Smooth muscle cell (in vitro differentiated cells): ENCODE measurements around the gene SLC35C1. TPM values are rescaled to one million over a fixed set of nuclear protein-coding genes. Genes with fewer than 3 reads are reported as not detected.
A peak's percentile ranks its signal among the peaks of the same experiment; 100 is the strongest.

ENCODE experiments used
- DNase-seq: peaks from one replicate; lab custom pipeline; 2025; ENCODE audit not compliant: unreplicated experiment; lab: John Stamatoyannopoulos, UW
- H2AFZ ChIP-seq: fragments of 200-600 bp; sonication (generic); 2 replicates; pipeline ENCODE4 v1.6.0; 2016; ENCODE audit warnings: antibody characterized with exemption, low read depth, mild to moderate bottlenecking
- H3F3A ChIP-seq: fragments of 200-600 bp; sonication (generic); 2 replicates; pipeline ENCODE4 v1.6.0; 2017; ENCODE audit warnings: antibody characterized with exemption, low read depth
- H3K27ac ChIP-seq: fragments of 200-600 bp; sonication (generic); 2 replicates; pipeline ENCODE4 v1.5.1; 2016; ENCODE audit warnings: low read depth, mild to moderate bottlenecking
- H3K27me3 ChIP-seq: fragments of 200-600 bp; sonication (generic); 2 replicates; pipeline ENCODE4 v1.6.1; 2016; ENCODE audit warnings: low read depth, mild to moderate bottlenecking
- H3K36me3 ChIP-seq: fragments of 200-600 bp; sonication (generic); 2 replicates; pipeline ENCODE4 v1.5.1; 2016; ENCODE audit warnings: low read depth
- H3K4me1 ChIP-seq: fragments of 200-600 bp; sonication (generic); 2 replicates; pipeline ENCODE4 v1.5.1; 2016; ENCODE audit warnings: low read depth
- H3K4me2 ChIP-seq: fragments of 200-600 bp; sonication (generic); 2 replicates; pipeline ENCODE4 v1.6.0; 2016; ENCODE audit warnings: mild to moderate bottlenecking
- H3K4me3 ChIP-seq: fragments of 200-600 bp; sonication (generic); 2 replicates; pipeline ENCODE4 v1.5.1; 2016; ENCODE audit warnings: mild to moderate bottlenecking
- H3K79me2 ChIP-seq: fragments of 200-600 bp; sonication (generic); 2 replicates; pipeline ENCODE4 v1.6.0; 2016; ENCODE audit warnings: low read depth, mild to moderate bottlenecking
- H3K9ac ChIP-seq: fragments of 200-600 bp; sonication (generic); 2 replicates; pipeline ENCODE4 v1.6.0; 2016; ENCODE audit warnings: low read depth
- H3K9me3 ChIP-seq: fragments of 200-600 bp; sonication (generic); replicated peaks from 2 replicates; pipeline ENCODE4 v1.5.1; 2016; ENCODE audit warnings: low read depth
- H4K20me1 ChIP-seq: fragments of 200-600 bp; sonication (generic); 2 replicates; pipeline ENCODE4 v1.6.0; 2016; ENCODE audit warnings: low read depth
- whole genome bisulfite sequencing: methylation state at CpG from one replicate; pipeline ENCODE4 v1.1.7; 2016; ENCODE audit warnings: low lambda C conversion rate; 5-methylcytosine and 5-hydroxymethylcytosine counted together
- polyA plus RNA-seq: library from polyadenylated mRNA; unstranded; fragments of >200 nt; fragmentation: Nextera tagmentation; extraction: Ambion mirVana; gene quantifications from 2 replicates; pipeline ENCODE4 v1.2.1, GENCODE V29; 2016
- total RNA-seq: library from RNA; depleted of rRNA; stranded (reverse); fragments of >200 nt; gene quantifications from 2 replicates; pipeline ENCODE4 v1.2.3, GENCODE V29; 2014
- TF ChIP-seq, protein P1 (sequence below): fragments of 200-600 bp; sonication (generic); IDR thresholded peaks from 2 replicates; pipeline ENCODE4 v1.5.1; 2017; ENCODE audit warnings: borderline replicate concordance, mild to moderate bottlenecking, antibody characterized with exemption; ENCODE audit not compliant: insufficient read depth, poor library complexity, severe bottlenecking

SLC35C1 gene
- total and polyA plus RNA-seq, 2 experiments from 2014 or later, result 8.9 to 32.7 TPM

DNA sequence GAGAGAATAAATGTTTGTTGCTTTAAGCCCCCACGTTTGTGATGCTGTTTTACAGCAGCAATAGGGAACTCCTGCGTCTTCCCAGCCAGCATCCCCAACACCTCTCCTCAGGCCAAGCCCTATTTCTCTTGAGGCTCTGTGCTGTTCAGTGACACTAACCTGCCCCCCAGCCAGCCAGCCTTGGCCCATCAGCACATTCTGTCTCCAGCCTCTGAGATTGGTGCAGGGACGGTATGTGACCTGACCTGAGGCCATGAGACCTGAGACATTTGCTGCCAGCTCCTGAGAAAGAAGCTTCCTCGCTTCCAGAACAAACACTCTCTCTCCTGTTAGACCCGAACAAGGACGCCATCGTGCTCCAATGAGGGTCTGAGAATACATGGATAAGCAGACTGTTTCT lies 38.5 kb upstream of the SLC35C1 start:
- TF ChIP-seq, protein P1, sequence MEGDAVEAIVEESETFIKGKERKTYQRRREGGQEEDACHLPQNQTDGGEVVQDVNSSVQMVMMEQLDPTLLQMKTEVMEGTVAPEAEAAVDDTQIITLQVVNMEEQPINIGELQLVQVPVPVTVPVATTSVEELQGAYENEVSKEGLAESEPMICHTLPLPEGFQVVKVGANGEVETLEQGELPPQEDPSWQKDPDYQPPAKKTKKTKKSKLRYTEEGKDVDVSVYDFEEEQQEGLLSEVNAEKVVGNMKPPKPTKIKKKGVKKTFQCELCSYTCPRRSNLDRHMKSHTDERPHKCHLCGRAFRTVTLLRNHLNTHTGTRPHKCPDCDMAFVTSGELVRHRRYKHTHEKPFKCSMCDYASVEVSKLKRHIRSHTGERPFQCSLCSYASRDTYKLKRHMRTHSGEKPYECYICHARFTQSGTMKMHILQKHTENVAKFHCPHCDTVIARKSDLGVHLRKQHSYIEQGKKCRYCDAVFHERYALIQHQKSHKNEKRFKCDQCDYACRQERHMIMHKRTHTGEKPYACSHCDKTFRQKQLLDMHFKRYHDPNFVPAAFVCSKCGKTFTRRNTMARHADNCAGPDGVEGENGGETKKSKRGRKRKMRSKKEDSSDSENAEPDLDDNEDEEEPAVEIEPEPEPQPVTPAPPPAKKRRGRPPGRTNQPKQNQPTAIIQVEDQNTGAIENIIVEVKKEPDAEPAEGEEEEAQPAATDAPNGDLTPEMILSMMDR, result no peak
- Histone ChIP-seq H4K20me1 (no peaks in the 10 kb centered on the region), H3K27me3 (peaks cover 5% of the 10 kb centered on the region), H3K9me3 (no peaks in the 10 kb centered on the region), H3F3A (no peaks in the 10 kb centered on the region), H3K27ac (no peak overlapping the region), H3K4me3 (no peak overlapping the region), H3K4me1 (no peaks in the 10 kb centered on the region), H3K36me3 (no peaks in the 10 kb centered on the region), H2AFZ (no peak overlapping the region), H3K9ac (no peak overlapping the region), H3K79me2 (no peaks in the 10 kb centered on the region), H3K4me2 (no peak overlapping the region)
- DNase-seq, result no peak
- WGBS, result 79% methylated on average over 7 of the region's 7 CpGs

- H3K27ac ChIP-seq, result no peak overlapping the region
- no peaks in the 10 kb centered on the region for H3K9me3 ChIP-seq
- no peak overlapping the region for H3K4me3 ChIP-seq
- TF ChIP-seq, protein P1, result no peak
- H3K79me2 ChIP-seq, result no peaks in the 10 kb centered on the region
- no peak overlapping the region for H3K4me2 ChIP-seq
- no peak overlapping the region for H2AFZ ChIP-seq
- H3K9ac ChIP-seq, result no peak overlapping the region
- H3K4me1 ChIP-seq, result no peaks in the 10 kb centered on the region
- DNase-seq, result no peak
- H3K36me3 ChIP-seq, result no peaks in the 10 kb centered on the region
- no peaks in the 10 kb centered on the region for H3F3A ChIP-seq
- H3K27me3 ChIP-seq, result peaks cover 5% of the 10 kb centered on the region
- 89% methylated on average over 5 of the region's 5 CpGs for whole genome bisulfite sequencing
- H4K20me1 ChIP-seq, result no peaks in the 10 kb centered on the region
Measured at GRCh38 chr11:45768486-45768885, 36.5 kb upstream of the SLC35C1 start.

DNA sequence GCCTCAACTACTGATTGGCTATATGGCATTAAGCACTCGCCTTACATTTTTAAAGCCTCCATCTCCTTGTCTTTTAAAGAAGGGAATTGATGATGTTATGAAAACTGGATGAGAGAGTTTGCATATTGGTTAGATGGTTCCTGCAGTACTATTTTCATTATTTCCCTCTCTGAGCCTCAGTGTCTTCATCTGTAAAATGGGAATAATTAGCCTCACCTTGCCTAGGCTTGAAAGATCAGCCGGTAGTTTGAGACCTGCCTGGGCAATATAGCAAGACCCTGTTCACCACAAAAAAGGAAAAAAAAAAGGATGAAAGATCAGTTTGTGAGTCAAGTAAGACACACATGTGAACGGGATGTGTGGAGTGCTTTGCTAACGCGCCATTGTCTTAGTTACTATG lies 35.0 kb upstream of the SLC35C1 start:
- no peaks in the 10 kb centered on the region for H3K4me1 ChIP-seq
- peaks cover 5% of the 10 kb centered on the region for H3K27me3 ChIP-seq
- 96% methylated on average over 5 of the region's 5 CpGs for WGBS
- no peak for DNase-seq
- H3K9me3 ChIP-seq, result no peaks in the 10 kb centered on the region
- H3K4me3 ChIP-seq, result no peak overlapping the region
- H4K20me1 ChIP-seq, result no peaks in the 10 kb centered on the region
- H2AFZ ChIP-seq, result no peak overlapping the region
- H3K9ac ChIP-seq, result no peak overlapping the region
- H3F3A ChIP-seq, result no peaks in the 10 kb centered on the region
- no peaks in the 10 kb centered on the region for H3K36me3 ChIP-seq
- H3K79me2 ChIP-seq, result no peaks in the 10 kb centered on the region
- H3K27ac ChIP-seq, result no peak overlapping the region
- H3K4me2 ChIP-seq, result no peak overlapping the region
- TF ChIP-seq, protein P1, result no peak

GRCh38 chr11:45771193-45771565 lies 33.8 kb upstream of the SLC35C1 start:
- no peak overlapping the region for H3K9ac ChIP-seq
- WGBS, result 9% methylated on average over 18 of the region's 18 CpGs
- peak; percentile 57 for DNase-seq

More at GRCh38 chr11:45771193-45771565, 33.8 kb upstream of the SLC35C1 start:
- TF ChIP-seq, protein P1, result peak; percentile 78
- H3K4me1 ChIP-seq, result no peaks in the 10 kb centered on the region
- no peak overlapping the region for H3K27ac ChIP-seq
- H3K4me2 ChIP-seq, result peak overlapping the region; percentile 94
- H3F3A ChIP-seq, result no peaks in the 10 kb centered on the region
- no peaks in the 10 kb centered on the region for H3K79me2 ChIP-seq
- H3K36me3 ChIP-seq, result no peaks in the 10 kb centered on the region
- no peaks in the 10 kb centered on the region for H3K9me3 ChIP-seq
- peak overlapping the region; percentile 67 for H3K4me3 ChIP-seq
- peak overlapping the region; percentile 95 for H2AFZ ChIP-seq
- no peaks in the 10 kb centered on the region for H4K20me1 ChIP-seq
- H3K27me3 ChIP-seq, result peaks cover 5% of the 10 kb centered on the region
